Testis (tissue), 2 donors: Measurements from ENCODE around the gene SLC9A1.

Source experiments
- POLR2A ChIP-seq: fragments of 450-650 bp; IDR thresholded peaks from one replicate; pipeline ENCODE4 v1.6.1; 2017; ENCODE audit warnings: antibody characterized with exemption, mild to moderate bottlenecking, moderate library complexity
- TF ChIP-seq, protein P1 (sequence below), 3 experiments: fragments of 450-650 bp in 2 of 3; fragments of 200-600 bp in 1 of 3; sonication (generic) in 1 of 3; IDR thresholded peaks; one replicate each; pipeline ENCODE4 v1.5.1; 2016 to 2019; ENCODE audit warnings: antibody characterized with exemption in 3 of 3, mild to moderate bottlenecking in 2 of 3, moderate library complexity in 1 of 3

GRCh38 chr1:27109103-27109822 lies 45.7 kb downstream of the SLC9A1 start:
- TF ChIP-seq, protein P1, sequence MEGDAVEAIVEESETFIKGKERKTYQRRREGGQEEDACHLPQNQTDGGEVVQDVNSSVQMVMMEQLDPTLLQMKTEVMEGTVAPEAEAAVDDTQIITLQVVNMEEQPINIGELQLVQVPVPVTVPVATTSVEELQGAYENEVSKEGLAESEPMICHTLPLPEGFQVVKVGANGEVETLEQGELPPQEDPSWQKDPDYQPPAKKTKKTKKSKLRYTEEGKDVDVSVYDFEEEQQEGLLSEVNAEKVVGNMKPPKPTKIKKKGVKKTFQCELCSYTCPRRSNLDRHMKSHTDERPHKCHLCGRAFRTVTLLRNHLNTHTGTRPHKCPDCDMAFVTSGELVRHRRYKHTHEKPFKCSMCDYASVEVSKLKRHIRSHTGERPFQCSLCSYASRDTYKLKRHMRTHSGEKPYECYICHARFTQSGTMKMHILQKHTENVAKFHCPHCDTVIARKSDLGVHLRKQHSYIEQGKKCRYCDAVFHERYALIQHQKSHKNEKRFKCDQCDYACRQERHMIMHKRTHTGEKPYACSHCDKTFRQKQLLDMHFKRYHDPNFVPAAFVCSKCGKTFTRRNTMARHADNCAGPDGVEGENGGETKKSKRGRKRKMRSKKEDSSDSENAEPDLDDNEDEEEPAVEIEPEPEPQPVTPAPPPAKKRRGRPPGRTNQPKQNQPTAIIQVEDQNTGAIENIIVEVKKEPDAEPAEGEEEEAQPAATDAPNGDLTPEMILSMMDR (IDR thresholded peaks at IDR 0.05), result no peak
- no peak for TF ChIP-seq POLR2A
